Small intestine (tissue), 7 donors: ENCODE results near the gene KLHL7. TPM values are rescaled to one million over a fixed set of nuclear protein-coding genes. Genes with fewer than 3 reads are reported as not detected.
"Not testable (repeated sequence)": the region's sequence is repeated elsewhere in the genome, so short reads cannot be mapped to it uniquely, and the experiment has no call there.

Source experiments
- DNase-seq, 2 donors: peaks; one replicate each; pipeline versions ENCODE4 v3.0.0 to v3.0.0-alpha.2; 2013
- FAIRE-seq: peaks from 2 replicates; lab custom pipeline; 2012; peaks lifted over from hg19 to GRCh38; lab: Jason Lieb, UNC
- H3K27ac ChIP-seq, 3 donors: one replicate each; pipeline ENCODE4 v1.5.1; 2013; ENCODE audit warnings: low read length in 2 of 3, mild to moderate bottlenecking in 2 of 3, control low read depth in 1 of 3, inconsistent platforms in 1 of 3, low read depth in 1 of 3, moderate library complexity in 1 of 3
- H3K27me3 ChIP-seq, 3 donors: one replicate each; pipeline ENCODE4 v1.6.1; 2013; ENCODE audit warnings: low read length in 3 of 3, inconsistent platforms in 1 of 3; ENCODE audit not compliant: control insufficient read depth in 3 of 3, insufficient read depth in 3 of 3
- H3K36me3 ChIP-seq, 3 donors: one replicate each; pipeline ENCODE4 v1.6.1; 2013; ENCODE audit warnings: low read length in 3 of 3, inconsistent platforms in 1 of 3, low read depth in 1 of 3, mild to moderate bottlenecking in 1 of 3, moderate library complexity in 1 of 3; ENCODE audit not compliant: control insufficient read depth in 3 of 3, insufficient read depth in 2 of 3
- H3K4me1 ChIP-seq, 3 donors: one replicate each; pipeline ENCODE4 v1.6.1; 2013; ENCODE audit warnings: low read length in 2 of 3, inconsistent platforms in 1 of 3, low read depth in 1 of 3, mild to moderate bottlenecking in 1 of 3, moderate library complexity in 1 of 3; ENCODE audit not compliant: control insufficient read depth in 3 of 3, insufficient read depth in 2 of 3
- H3K4me3 ChIP-seq, 3 donors: one replicate each; pipeline ENCODE4 v1.5.1; 2013; ENCODE audit warnings: low read length in 3 of 3, control low read depth in 1 of 3, inconsistent platforms in 1 of 3, low read depth in 1 of 3, mild to moderate bottlenecking in 1 of 3, moderate library complexity in 1 of 3
- H3K9me3 ChIP-seq, 2 donors: one replicate each; pipeline ENCODE4 v1.6.1; 2013; ENCODE audit warnings: low read depth in 1 of 2, low read length in 1 of 2; ENCODE audit not compliant: control insufficient read depth in 2 of 2, insufficient read depth in 1 of 2
- WGBS, 3 donors: extraction: QIAGEN DNeasy Blood & Tissue Kit; methylation state at CpG; one replicate each; pipeline ENCODE4 v1.1.7; 2013; 5-methylcytosine and 5-hydroxymethylcytosine counted together
- polyA plus RNA-seq, 4 donors: library from polyadenylated mRNA; stranded (reverse) in 3 of 4; unstranded in 1 of 4; fragments of 200-250 nt in 3 of 4; fragments of 120-200 nt in 1 of 4; gene quantifications; one replicate each; pipeline versions ENCODE4 v1.2.1 to v1.2.3, GENCODE V29; 2013
- donor health status: healthy with polysubstance abuse.
- donor health status: control.
- donor health status: control.
- donor health status: Bipolar disorder and iron deficiency.
- donor health status: healthy.

Gene KLHL7
- polyA plus RNA-seq, 4 donors = 12.5 to 24.8 (median 16.1) TPM

GRCh38 chr7:23191022-23191421 is 85.4 kb downstream of the KLHL7 start:
- FAIRE-seq = no peak
- WGBS, 3 donors = 54 to 67% (median 57%) methylated on average over 2 of the region's 2 CpGs
- no peak overlapping the region for H3K27ac ChIP-seq

DNA sequence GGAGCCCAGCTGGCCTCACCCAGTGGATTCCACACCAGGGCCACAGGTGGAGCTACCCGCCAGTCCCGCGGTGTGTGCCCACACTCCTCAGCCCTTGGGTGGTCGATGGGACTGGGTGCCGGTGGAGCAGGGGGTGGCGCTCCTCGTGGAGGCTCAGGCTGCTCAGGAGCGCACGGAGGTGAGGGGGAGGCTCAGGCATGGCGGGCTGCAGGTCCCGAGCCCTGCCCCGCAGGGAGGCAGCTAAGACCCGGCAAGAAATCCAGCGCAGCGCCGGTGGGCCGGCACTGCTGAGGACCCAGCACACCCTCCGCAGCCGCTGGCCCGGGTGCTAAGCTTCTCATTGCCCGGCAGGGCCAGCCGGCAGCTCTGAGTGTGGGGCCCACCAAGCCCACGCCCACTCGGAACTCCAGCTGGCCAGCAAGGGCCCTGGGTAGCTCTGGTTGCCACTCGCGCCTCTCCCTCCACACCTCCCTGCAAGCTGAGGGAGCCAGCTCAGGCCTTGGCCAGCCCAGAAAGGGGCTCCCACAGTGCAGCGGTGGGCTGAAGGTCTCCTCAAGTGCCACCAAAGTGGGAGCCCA is 88.2 kb downstream of the KLHL7 start:
- not testable (repeated sequence) for DNase-seq, H3K27ac ChIP-seq, FAIRE-seq, H3K9me3 ChIP-seq, H3K4me1 ChIP-seq, H3K4me3 ChIP-seq, H3K27me3 ChIP-seq
- peaks cover 3 to 37% (median 7%) of the 10 kb centered on the region in 3 donors for H3K36me3 ChIP-seq
- 95 to 98% (median 97%) methylated on average over 25 to 27 of the region's 27 CpGs for WGBS, 3 donors

More at GRCh38 chr7:23191022-23191421, 85.4 kb downstream of the KLHL7 start:
- DNase-seq = no peak
- Histone ChIP-seq H3K4me1 (no peaks in the 10 kb centered on the region), H3K9me3 (peaks cover 0 to 4% of the 10 kb centered on the region in 2 donors), H3K27me3 (no peaks in the 10 kb centered on the region), H3K36me3 (peaks cover 3 to 42% (median 7%) of the 10 kb centered on the region in 3 donors), H3K4me3 (no peak overlapping the region)

DNA sequence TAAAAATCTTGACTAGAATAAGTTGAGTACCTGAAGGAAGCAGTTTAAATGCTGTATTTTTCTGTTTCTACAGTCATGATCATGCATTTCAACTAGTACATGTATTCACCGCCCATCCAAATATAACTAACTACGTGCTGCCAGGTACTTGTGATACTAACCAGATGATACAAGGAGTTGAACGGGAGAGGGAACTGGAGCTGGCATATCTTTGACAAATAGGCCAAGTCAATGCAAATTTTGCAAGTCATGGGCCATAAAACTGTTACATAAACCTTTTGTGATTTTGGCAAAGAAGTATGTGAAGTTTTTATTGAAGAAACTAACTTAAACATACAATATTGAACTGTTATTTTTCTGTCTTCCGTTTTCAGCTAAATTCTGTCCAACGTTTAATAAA is 90.7 kb downstream of the KLHL7 start:
- no peaks in the 10 kb centered on the region for H3K27me3 ChIP-seq
- no peaks in the 10 kb centered on the region for H3K4me1 ChIP-seq
- whole genome bisulfite sequencing, 3 donors = 68 to 80% (median 74%) methylated on average over 5 of the region's 5 CpGs
- H3K36me3 ChIP-seq = peaks cover 11 to 42% (median 11%) of the 10 kb centered on the region in 3 donors
- DNase-seq (no peak), FAIRE-seq (no peak)
- H3K27ac ChIP-seq = no peak overlapping the region
- H3K4me3 ChIP-seq = no peak overlapping the region
- no peaks in the 10 kb centered on the region for H3K9me3 ChIP-seq

DNA sequence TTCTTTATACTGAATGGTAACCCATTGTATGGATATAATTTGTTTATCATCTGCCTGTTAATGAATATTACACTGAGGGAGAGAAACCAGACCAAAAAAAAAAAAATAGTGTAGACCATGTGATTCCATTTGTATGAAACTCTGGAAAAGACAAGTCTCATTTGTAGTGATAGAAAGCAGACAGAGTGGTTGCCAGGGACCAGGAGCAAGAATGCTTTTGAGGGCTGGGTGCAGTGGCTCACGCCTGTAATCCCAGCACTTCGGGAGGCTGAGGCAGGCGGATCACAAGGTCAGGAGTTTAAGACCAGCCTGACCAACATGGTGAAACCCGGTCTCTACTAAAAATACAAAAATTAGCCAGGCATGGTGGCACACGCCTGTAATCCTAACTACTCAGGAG is 92.2 kb downstream of the KLHL7 start:
- not testable (repeated sequence) for H3K27ac ChIP-seq, H3K9me3 ChIP-seq, H3K27me3 ChIP-seq, H3K4me3 ChIP-seq, FAIRE-seq, H3K4me1 ChIP-seq, DNase-seq
- peaks cover 11 to 36% (median 11%) of the 10 kb centered on the region in 3 donors for H3K36me3 ChIP-seq
- WGBS, 3 donors = 95 to 97% (median 96%) methylated on average over 5 of the region's 5 CpGs

- Histone ChIP-seq H3K4me3 (no peak overlapping the region), H3K9me3 (no peaks in the 10 kb centered on the region), H3K36me3 (peaks cover 7 to 19% (median 11%) of the 10 kb centered on the region in 3 donors), H3K27me3 (no peaks in the 10 kb centered on the region), H3K4me1 (no peaks in the 10 kb centered on the region), H3K27ac (no peak overlapping the region)
- 92 to 97% (median 95%) methylated on average over 2 of the region's 2 CpGs for WGBS, 3 donors
- FAIRE-seq (no peak), DNase-seq (no peak)
Observed at GRCh38 chr7:23200331-23200730, 94.7 kb downstream of the KLHL7 start.

GRCh38 chr7:23204241-23204640 is 98.7 kb downstream of the KLHL7 start:
- Histone ChIP-seq H3K36me3 (peaks cover 6 to 13% (median 9%) of the 10 kb centered on the region in 3 donors), H3K27me3 (no peaks in the 10 kb centered on the region), H3K9me3 (no peaks in the 10 kb centered on the region), H3K27ac (no peak overlapping the region), H3K4me3 (no peak overlapping the region), H3K4me1 (peaks cover 0 to 2% (median 0%) of the 10 kb centered on the region in 3 donors)
- 73 to 91% (median 76%) methylated on average over 1 of the region's 1 CpG for WGBS, 3 donors
- FAIRE-seq = no peak
- DNase-seq = no peak

GRCh38 chr7:23205577-23205908 is 100.0 kb downstream of the KLHL7 start:
- Histone ChIP-seq H3K9me3 (no peaks in the 10 kb centered on the region), H3K4me3 (peak overlapping the region in 2 of 3 donors; percentile 39 to 45), H3K36me3 (peaks cover 0 to 8% (median 0%) of the 10 kb centered on the region in 3 donors), H3K4me1 (peaks cover 0 to 2% (median 0%) of the 10 kb centered on the region in 3 donors), H3K27ac (peak overlapping the region in 2 of 3 donors; percentile 18 to 73), H3K27me3 (no peaks in the 10 kb centered on the region)
- peak in 1 of 2 donors; percentile 18 for DNase-seq
- 60 to 71% (median 66%) methylated on average over 2 of the region's 2 CpGs for WGBS, 3 donors
- FAIRE-seq = no peak

DNA sequence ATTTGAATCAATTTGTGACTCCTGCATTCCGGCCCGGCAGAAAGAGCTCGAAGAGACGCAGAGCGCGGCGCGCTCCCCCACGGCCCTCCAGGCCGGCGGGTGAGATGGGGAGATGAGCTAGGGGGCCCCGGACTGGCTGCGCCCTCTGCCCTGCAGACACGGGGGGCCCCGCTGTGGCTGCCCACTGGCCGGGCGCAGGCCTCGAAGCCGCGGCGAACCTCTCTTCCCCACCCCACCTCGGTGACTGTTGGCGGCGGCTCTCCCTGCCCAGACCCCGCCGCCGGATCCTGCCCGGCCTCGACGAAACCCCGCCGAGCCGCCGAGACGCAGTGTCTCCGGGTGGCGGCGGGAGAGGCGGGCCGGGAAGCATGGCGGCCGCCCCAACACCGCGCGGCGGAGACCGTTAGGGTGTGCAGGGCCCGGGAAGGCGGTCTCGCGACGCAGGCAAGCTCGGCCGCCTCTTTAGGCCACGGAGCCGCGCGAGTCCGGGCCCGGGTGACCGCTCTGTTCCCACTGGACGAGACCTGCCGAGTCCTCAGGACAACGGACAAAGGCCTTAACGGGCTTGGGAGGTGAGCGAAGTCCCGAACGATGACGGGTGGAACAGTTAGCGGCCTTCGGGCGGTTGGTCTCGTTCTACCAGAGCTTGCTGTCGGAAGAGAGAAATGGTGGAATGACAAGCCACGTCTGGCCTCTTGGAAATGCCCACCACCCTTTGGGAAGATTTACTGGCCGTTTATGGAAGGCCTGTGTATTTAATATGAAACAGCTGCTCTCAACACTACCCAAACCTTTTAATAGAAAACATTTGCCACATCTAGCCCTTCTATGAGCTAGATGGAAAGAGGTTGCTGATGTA is 100.6 kb downstream of the KLHL7 start:
- H3K4me1 ChIP-seq = peaks cover 0 to 2% (median 0%) of the 10 kb centered on the region in 3 donors
- H3K36me3 ChIP-seq = peaks cover 0 to 6% (median 0%) of the 10 kb centered on the region in 3 donors
- no peaks in the 10 kb centered on the region for H3K9me3 ChIP-seq
- 19 to 48% (median 36%) methylated on average over 64 to 76 of the region's 76 CpGs for WGBS, 3 donors
- H3K27me3 ChIP-seq = no peaks in the 10 kb centered on the region
- FAIRE-seq (no peak), DNase-seq (peak in 1 of 2 donors; percentile 50)
- peak overlapping the region; percentile 18 to 45 (median 39) for H3K4me3 ChIP-seq
- H3K27ac ChIP-seq = peak overlapping the region; percentile 55 to 73 (median 65)
